Stimulated activated CD8-positive, alpha-beta memory T cell treated with anti-CD3 and anti-CD28 coated beads, Interleukin-15, amount 100 ng/mL, for 48 hours (primary cell): ENCODE data around the gene DCAF4.

Source experiments
- DNase-seq, 2 donors: peaks; one replicate each; pipeline ENCODE4 v3.0.0-alpha.2; 2020; ENCODE audit warnings: low read depth in 2 of 2

Gene DCAF4

GRCh38 chr14:72894623-72895378 is 31.5 kb upstream of the DCAF4 start:
- no peak for DNase-seq

- DNase-seq, result no peak
These were observed 27.8 kb upstream of the DCAF4 start for GRCh38 chr14:72898448-72898847.

GRCh38 chr14:72901361-72901760 is 24.9 kb upstream of the DCAF4 start:
- DNase-seq, result no peak

DNA sequence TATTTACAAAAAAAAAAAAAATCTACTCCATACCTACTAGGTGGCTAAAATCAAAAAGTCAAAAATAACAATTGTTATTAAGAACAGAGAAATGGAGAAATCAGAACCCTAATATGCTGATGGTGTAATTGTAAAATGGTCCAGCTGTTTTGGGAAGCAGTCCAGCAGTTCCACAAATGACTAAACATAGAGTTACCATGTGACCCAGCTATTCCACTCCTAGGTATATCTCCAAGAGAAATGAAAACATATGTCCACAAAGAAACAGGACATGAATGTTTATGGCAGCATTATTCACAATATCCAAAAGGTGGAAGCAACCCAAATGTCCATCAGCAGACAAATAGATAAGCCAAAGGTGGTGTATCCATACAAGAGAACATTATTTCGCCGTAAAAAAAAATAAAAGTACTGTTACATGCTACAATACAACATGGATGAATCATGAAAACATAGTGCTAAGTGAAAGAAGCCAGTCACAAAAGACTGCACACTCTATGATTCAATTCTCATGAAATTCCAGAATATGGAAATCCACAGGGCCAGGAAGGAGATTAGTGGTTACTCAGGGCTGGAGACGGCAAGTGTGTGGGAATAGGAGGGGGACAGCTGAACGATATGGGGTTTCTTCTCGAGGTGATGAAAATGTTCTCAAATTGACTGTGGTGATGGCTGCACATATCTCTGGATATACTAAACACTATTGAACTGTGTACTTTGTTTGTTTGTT is 23.3 kb upstream of the DCAF4 start:
- no peak for DNase-seq

GRCh38 chr14:72903716-72904115 is 22.5 kb upstream of the DCAF4 start:
- DNase-seq, result no peak

DNA sequence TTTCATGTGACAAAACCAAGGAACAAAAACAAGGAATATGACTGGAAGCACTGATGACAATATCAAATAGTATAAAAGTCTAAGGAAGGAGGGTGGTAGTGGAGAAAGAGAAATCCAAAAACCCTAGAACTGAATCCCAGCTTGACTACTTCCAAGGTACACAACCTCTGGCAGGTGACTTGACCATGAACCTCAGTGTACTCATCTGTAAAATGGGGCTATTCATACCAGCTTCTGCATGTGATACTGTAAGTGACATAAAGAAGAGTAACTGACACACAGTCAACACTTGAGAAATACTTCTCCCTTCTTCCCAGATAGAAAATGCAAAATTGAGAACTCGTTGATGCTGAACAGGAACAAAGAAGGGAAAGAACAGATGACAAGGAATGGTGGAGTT is 22.0 kb upstream of the DCAF4 start:
- DNase-seq, result no peak

- no peak for DNase-seq
These were observed 21.3 kb upstream of the DCAF4 start for GRCh38 chr14:72904840-72905561.

DNA sequence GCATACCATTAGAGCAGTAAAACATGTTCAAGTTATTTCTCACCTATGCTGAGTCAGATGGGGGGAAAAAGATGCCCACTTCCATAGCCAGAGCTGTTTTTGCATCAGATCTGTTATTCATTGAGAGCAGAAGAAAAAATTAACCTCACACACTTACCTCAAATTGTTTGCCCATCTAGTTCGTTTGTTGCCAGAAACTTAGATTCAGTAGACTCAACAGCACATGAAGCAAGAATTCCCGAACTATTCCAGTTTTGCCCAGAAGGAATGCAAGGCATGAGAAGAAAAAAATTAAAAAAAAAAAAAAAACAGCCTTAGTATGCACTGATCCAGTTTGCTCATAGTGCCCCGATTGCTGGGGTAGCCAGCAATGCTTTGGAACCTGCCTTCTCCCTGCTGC is 19.9 kb upstream of the DCAF4 start:
- no peak for DNase-seq

DNA sequence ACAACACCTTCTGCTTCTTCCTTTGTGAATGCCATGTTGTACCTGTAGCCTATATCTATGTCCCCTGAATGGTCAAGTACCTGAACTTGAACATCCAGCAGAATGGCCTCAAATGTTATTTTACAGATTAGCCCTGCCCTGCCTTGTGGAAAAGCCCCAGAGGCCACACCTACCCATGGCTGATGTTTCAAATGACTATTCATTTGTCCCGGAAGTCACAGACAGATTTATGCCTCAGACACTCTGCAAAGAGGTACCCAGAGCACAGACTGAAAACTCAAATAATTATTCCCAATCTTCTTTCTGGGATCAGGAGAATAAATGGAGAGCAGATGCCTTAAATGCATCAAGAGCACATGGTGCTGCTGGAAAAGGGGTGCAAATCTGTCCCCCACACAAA is 19.4 kb upstream of the DCAF4 start:
- DNase-seq, result no peak

- DNase-seq, result no peak
These were observed 18.4 kb upstream of the DCAF4 start for GRCh38 chr14:72907886-72908285.

GRCh38 chr14:72909163-72909562 is 17.1 kb upstream of the DCAF4 start:
- no peak for DNase-seq

DNA sequence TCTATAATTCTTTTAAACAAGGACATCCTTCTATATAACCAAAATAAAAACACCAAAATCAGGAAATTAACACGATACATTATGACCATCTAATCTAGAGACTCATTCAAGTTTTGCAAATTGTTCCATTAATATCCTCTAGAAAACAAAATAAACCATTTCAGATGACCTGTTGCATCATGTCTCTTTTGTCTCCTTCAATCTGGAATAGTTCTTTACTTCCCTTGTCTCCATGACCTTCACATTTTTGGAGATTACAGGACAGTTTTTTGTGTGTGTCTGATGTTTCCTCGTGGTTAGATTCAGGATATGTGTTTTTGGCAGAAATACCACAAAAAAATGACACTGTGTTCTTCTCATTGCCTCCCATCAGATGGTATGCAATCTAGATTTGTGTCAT is 12.5 kb upstream of the DCAF4 start:
- no peak for DNase-seq

DNA sequence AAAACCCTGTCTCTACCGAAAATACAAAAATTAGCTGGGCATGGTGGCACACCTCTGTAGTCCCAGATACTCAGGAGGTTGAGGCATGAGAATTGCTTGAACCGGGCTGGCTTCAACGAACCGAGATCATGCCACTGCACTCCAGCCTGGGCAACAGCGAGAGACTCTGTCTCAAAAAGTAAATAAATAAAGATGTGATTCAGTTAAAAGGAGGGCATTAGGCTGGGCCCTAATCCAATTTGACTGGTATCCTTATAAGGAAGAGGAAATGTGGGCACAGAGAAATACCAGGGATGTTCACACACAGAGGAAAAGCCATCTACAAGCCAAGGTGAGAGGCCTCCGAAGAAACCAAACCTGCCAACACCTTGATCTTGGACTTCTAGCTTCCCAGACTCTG is 10.1 kb upstream of the DCAF4 start:
- no peak for DNase-seq

DNA sequence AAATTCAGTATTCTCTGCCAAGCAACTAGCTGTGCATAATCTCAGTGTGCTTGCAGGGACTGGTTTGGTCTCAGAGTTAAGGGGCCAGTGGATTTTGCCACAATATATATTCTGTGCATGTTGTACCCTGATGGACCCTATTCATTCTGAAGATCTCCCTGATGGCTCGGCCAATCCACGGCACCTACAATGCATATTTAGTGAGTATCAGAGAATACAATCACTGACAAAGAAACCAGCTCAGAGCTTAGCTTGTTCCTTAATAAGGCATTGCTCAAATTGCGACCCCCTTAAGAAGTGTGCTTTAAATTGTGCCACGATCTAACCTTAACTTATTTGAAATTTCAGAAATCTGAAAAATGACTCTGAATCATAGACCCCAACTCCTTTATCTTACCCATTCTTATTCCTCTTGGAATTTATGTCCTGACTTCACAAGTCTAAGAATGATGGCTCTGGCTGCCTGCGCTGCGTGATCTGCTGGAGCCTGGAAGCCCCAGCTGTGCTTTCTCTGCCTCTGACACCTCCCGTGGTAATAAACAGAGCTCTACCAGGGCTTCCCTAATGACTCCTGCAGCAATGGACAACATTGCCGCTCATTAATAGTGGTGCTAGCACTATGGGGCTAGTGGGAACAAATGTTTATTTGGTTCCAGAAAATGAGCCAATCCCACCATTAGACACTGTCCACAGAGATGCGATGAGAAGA is 9.0 kb upstream of the DCAF4 start:
- DNase-seq, result no peak

DNA sequence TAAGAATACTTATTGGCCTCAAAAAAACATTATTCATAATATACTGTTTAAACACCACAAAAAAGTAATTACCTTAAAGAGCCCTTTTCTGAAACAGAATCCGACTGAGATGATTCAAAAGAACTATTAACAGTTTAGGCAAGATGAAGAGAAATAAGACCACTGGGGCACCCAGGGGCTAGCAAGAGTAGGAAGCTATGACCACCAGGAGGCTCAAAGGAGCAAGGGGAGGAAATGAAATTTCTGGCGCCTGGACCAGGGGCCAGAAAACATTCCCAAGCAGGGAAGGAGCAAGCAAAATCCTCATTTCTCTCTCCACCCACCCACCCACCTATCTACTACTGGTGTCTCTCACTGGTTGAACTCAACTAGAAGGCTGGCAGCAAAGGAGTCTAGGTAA is 6.3 kb upstream of the DCAF4 start:
- no peak for DNase-seq

DNA sequence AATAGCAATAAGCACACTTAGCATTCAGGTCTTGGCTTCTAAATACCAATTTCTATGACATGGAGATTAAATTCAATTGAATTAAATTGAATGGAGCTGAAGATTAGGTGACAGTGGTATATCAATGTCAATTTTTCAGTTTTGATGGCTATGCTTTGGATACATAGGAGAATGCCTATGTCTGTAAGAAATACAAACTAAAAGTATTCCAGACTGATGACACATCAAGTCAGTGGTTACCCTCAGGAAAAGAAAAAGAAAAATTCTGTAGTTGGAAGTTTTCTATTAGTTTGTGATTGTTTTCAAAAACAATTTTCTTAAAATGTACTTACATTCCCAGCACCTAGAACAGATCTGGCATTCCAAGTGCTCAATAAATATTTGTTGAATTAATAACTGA is 4.9 kb upstream of the DCAF4 start:
- no peak for DNase-seq

- no peak for DNase-seq
These were observed 1.9 kb upstream of the DCAF4 start for GRCh38 chr14:72924337-72924736.

DNA sequence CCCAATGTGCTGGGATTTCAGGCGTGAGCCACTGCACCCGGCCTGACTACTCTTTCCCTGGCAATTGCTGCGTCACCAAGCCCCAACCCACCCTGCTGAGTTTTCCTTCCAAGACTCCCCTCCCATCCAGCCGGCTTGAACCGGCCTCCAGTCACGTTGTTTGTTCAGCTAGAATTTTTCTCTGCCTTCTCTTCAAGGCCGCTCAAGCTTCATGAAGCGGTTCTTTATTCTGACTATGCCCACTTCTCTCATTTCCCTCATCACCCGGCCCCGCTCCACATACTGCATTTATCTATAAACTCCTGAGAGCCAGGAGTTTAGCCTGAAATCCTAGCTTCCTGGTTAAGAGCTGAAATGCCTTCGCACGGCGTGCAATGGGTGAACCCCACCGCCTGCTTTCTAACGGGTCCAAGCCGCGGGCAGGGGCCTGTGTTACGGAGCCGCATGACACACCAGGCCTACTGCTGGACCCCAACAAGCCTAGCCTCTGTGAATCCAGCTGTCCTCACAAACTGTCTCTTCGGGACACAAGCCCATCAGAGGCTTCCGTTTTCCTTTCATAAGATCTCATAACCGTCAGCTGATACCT is 999 bp upstream of the DCAF4 start:
- no peak for DNase-seq

- peak in 1 of 2 donors; percentile 2 for DNase-seq
These were observed 411 bp upstream of the DCAF4 start for GRCh38 chr14:72925815-72926291.

DNA sequence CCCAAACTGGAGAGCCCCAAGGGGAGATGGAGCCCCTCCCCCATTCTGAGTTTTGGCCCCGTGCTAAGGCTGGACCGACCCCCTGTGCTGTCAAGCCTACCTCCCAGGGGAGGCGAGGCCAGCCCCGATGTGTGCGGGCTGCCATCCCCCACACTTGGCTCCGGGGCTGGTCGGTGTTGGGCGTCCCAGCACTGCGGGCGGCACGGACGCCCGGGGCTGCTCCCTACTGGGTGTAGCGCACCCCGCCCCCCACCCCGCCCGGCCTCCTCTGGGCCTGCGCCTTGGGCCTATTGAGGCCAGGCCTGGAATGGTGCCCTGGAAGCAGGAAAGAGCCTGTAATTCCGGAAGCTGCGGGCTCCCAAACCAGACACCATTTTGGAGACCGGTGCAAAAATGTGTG is 2.6 kb downstream of the DCAF4 start:
- DNase-seq, result no peak

DNA sequence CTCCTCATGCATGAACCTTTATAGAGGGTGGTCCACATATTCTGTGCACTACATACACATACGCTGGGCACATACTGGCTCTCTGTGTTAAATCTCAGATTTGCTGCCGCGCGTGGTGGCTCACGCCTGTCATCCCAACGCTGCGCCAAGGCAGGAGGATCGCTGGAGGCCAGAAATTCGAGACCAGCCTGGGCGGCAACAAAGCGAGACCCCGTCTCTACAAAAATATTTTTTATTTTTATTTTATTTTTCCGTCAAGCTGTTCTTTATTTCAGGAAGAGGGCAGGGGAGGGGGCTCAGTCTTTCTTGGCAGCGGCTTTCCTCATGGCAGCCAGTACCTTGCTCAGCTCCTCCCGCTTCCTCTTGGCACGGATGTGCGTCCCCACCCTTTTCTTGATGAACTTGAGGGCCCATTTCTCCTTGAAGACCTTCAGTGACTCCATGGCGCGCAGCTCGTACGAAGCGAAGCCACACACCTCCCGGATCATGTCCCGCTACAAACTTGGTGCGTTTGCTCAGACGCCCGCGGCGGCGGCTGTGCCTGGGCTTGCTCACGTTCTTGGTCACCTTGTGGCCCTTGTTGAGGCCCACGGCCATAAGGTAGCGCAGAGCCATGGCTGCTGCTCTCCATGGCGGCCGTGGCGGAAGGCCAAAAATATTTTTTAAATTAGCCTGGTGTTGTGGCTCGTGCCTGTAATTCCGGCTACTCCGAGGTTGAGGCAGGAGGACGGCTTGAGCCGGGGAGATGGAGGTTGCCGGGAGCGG is 3.2 kb downstream of the DCAF4 start:
- DNase-seq, result no peak
